ENCODE results near the gene ASTN1.

GRCh38 chr1:177023249-177023648 lies 141.3 kb downstream of the ASTN1 start:
- TF ChIP-seq CTCF (conservative IDR thresholded peaks at IDR 0.05; ENCODE audit: low read depth, low read length): no peak
- TF ChIP-seq EZH2phosphoT487 (IDR thresholded peaks at IDR 0.05; ENCODE audit: borderline replicate concordance, low read length): no peak
